Measurements from ENCODE around the gene SON.

- no peak for TF ChIP-seq SIN3A (IDR thresholded peaks at IDR 0.05; ENCODE audit: borderline replicate concordance, insufficient read depth, low read depth, low read length)
- no peak for TF ChIP-seq CTCF (IDR thresholded peaks at IDR 0.05)
- TF ChIP-seq POLR2AphosphoS5 (IDR thresholded peaks at IDR 0.05; ENCODE audit: low read depth, low read length) = no peak
- no peak for TF ChIP-seq REST (IDR thresholded peaks at IDR 0.05; ENCODE audit: insufficient read depth in 1 of 2, low read depth in 2 of 2, low read length in 1 of 2)
- no peak for TF ChIP-seq TCF7L2 (IDR thresholded peaks at IDR 0.05; ENCODE audit: low read depth, low read length)
Measured at GRCh38 chr21:33557447-33557846, 14.6 kb downstream of the SON start.
